CD14-positive monocyte (primary cell): ENCODE measurements around the gene PTCH2. TPM values are rescaled to one million over a fixed set of nuclear protein-coding genes. Genes with fewer than 3 reads are reported as not detected.
"Not testable (repeated sequence)": the region's sequence is repeated elsewhere in the genome, so short reads cannot be mapped to it uniquely, and the experiment has no call there.

Source experiments
- DNase-seq, 3 donors: peaks; one replicate each; pipeline ENCODE4 v3.0.0-alpha.2; 2011 to 2022
- H2AFZ ChIP-seq: 2 replicates; pipeline ENCODE4 v1.6.0; 2012; ENCODE audit warnings: mild to moderate bottlenecking, low read depth, low read length, inconsistent platforms; ENCODE audit not compliant: insufficient read depth, poor library complexity, severe bottlenecking
- H3K27ac ChIP-seq, 2 donors: 1 replicate in 1 of 2; 2 replicates in 1 of 2; pipeline ENCODE4 v1.5.1; 2012 to 2013; ENCODE audit warnings: low read length in 2 of 2, control low read depth in 1 of 2, inconsistent platforms in 1 of 2, low read depth in 1 of 2, mild to moderate bottlenecking in 1 of 2
- H3K27me3 ChIP-seq, 2 donors: one replicate each; pipeline versions ENCODE4 v1.6.0 to v1.6.1; 2011 to 2013; ENCODE audit warnings: low read length in 2 of 2; ENCODE audit not compliant: control insufficient read depth in 2 of 2, insufficient read depth in 2 of 2
- H3K36me3 ChIP-seq, 2 donors: replicated peaks in 1 of 2; 1 replicate in 1 of 2; 2 replicates in 1 of 2; pipeline versions ENCODE4 v1.5.1 to v1.6.1; 2012 to 2013; ENCODE audit warnings: low read length in 2 of 2, control low read depth in 1 of 2, inconsistent platforms in 1 of 2, mild to moderate bottlenecking in 1 of 2; ENCODE audit not compliant: insufficient read depth in 2 of 2, control insufficient read depth in 1 of 2
- H3K4me1 ChIP-seq, 2 donors: 1 replicate in 1 of 2; 2 replicates in 1 of 2; pipeline versions ENCODE4 v1.5.1 to v1.6.1; 2012 to 2013; ENCODE audit warnings: low read length in 2 of 2, control low read depth in 1 of 2, inconsistent platforms in 1 of 2, mild to moderate bottlenecking in 1 of 2, moderate library complexity in 1 of 2; ENCODE audit not compliant: insufficient read depth in 2 of 2, control insufficient read depth in 1 of 2
- H3K4me2 ChIP-seq: replicated peaks from 2 replicates; pipeline ENCODE3; 2012; ENCODE audit warnings: low read length, moderate library complexity, mild to moderate bottlenecking; ENCODE audit not compliant: poor library complexity, severe bottlenecking; ENCODE audit errors: extremely low read depth
- H3K4me3 ChIP-seq, 3 experiments: fragments of 200-600 bp in 1 of 3; sonication (generic) in 1 of 3; replicated peaks in 1 of 3; 1 replicate in 2 of 3; 2 replicates in 1 of 3; pipeline ENCODE4 v1.5.1; 2011 to 2013; ENCODE audit warnings: low read length in 3 of 3, mild to moderate bottlenecking in 3 of 3, control low read depth in 2 of 3, low read depth in 2 of 3, inconsistent platforms in 1 of 3, moderate library complexity in 1 of 3
- H3K79me2 ChIP-seq: 2 replicates; pipeline ENCODE4 v1.6.0; 2012; ENCODE audit warnings: mild to moderate bottlenecking, control low read depth, inconsistent platforms, low read length, moderate library complexity; ENCODE audit not compliant: insufficient read depth
- H3K9ac ChIP-seq: 2 replicates; pipeline ENCODE4 v1.6.0; 2017; ENCODE audit warnings: low read length, mild to moderate bottlenecking; ENCODE audit not compliant: insufficient read depth, poor library complexity, severe bottlenecking
- H3K9me3 ChIP-seq, 2 donors: replicated peaks in 1 of 2; 1 replicate in 1 of 2; 2 replicates in 1 of 2; pipeline versions ENCODE4 v1.5.1 to v1.6.1; 2012 to 2013; ENCODE audit warnings: low read length in 2 of 2, control low read depth in 1 of 2; ENCODE audit not compliant: control insufficient read depth in 1 of 2, insufficient read depth in 1 of 2
- H4K20me1 ChIP-seq: 2 replicates; pipeline ENCODE4 v1.6.0; 2012; ENCODE audit warnings: mild to moderate bottlenecking, low read length, control low read depth, moderate library complexity; ENCODE audit not compliant: insufficient read depth
- H3K27ac Mint-ChIP-seq, 7 donors: one replicate each; pipeline ENCODE4 v1.8.0; 2020; ENCODE audit warnings: mild to moderate bottlenecking in 7 of 7, mixed read lengths in 7 of 7, moderate library complexity in 6 of 7, inconsistent platforms in 2 of 7
- H3K27me3 Mint-ChIP-seq, 3 donors: one replicate each; pipeline ENCODE4 v1.8.0; 2021 to 2022; ENCODE audit warnings: low read depth in 3 of 3, mild to moderate bottlenecking in 3 of 3, mixed read lengths in 3 of 3, moderate library complexity in 3 of 3, inconsistent platforms in 1 of 3
- H3K36me3 Mint-ChIP-seq, 2 donors: one replicate each; pipeline ENCODE4 v1.8.0; 2020; ENCODE audit warnings: mixed read lengths in 2 of 2, inconsistent platforms in 1 of 2, mild to moderate bottlenecking in 1 of 2
- H3K4me1 Mint-ChIP-seq: one replicate; pipeline ENCODE4 v1.8.0; 2020; ENCODE audit warnings: mild to moderate bottlenecking, mixed read lengths
- H3K4me3 Mint-ChIP-seq, 2 donors: one replicate each; pipeline ENCODE4 v1.8.0; 2020; ENCODE audit warnings: mild to moderate bottlenecking in 2 of 2, mixed read lengths in 2 of 2, moderate library complexity in 1 of 2
- H3K9me3 Mint-ChIP-seq, 7 donors: one replicate each; pipeline ENCODE4 v1.8.0; 2020 to 2022; ENCODE audit warnings: mixed read lengths in 7 of 7, mild to moderate bottlenecking in 6 of 7, moderate library complexity in 6 of 7, inconsistent platforms in 2 of 7
- CTCF ChIP-seq: fragments of 200-600 bp; IDR thresholded peaks from one replicate; pipeline ENCODE4 v1.8.0; 2022; ENCODE audit warnings: antibody characterized with exemption, mild to moderate bottlenecking
- WGBS: methylation state at CpG from one replicate; pipeline ENCODE4 v1.1.5; 2013; ENCODE audit warnings: missing lambda C conversion rate; ENCODE audit not compliant: insufficient coverage; 5-methylcytosine and 5-hydroxymethylcytosine counted together
- intact Hi-C, 2 donors: fragments of 100-400 bp; cut with micrococcal nuclease; formaldehyde crosslinking; loops; one replicate each; pipeline versions ENCODE4 v1.15.0 to v1.15.1; 2023
- polyA plus RNA-seq, 3 donors: library from polyadenylated mRNA; depleted of rRNA in 1 of 3; unstranded in 2 of 3; stranded (reverse) in 1 of 3; fragments of 300-500 nt in 2 of 3; fragments of >200 nt in 1 of 3; fragmentation: Illumina TruSeq in 2 of 3; gene quantifications; 1 replicate in 2 of 3; 2 replicates in 1 of 3; pipeline ENCODE4 v1.2.3, GENCODE V29; 2012 to 2021

PTCH2 gene
- polyA plus RNA-seq, 3 donors, result 0.18 to 0.71 (median 0.22) TPM

- Mint-ChIP-seq H3K27ac (peak overlapping the region; percentile 67 to 91 (median 81)), H3K36me3 (no peaks in the 10 kb centered on the region), H3K4me3 (peak overlapping the region; percentile 66 to 83), H3K4me1 (peaks cover 30% of the 10 kb centered on the region), H3K27me3 (peaks cover 0 to 5% (median 0%) of the 10 kb centered on the region in 3 donors), H3K9me3 (peaks cover 0 to 3% (median 0%) of the 10 kb centered on the region in 7 donors)
- Histone ChIP-seq H3K36me3 (no peaks in the 10 kb centered on the region), H3K4me2 (peak overlapping the region; percentile 72), H3K4me1 (peaks cover 30 to 44% of the 10 kb centered on the region in 2 donors), H3K79me2 (no peaks in the 10 kb centered on the region), H4K20me1 (no peaks in the 10 kb centered on the region), H2AFZ (peak overlapping the region; percentile 88), H3K27me3 (no peaks in the 10 kb centered on the region), H3K9me3 (no peaks in the 10 kb centered on the region), H3K27ac (peak overlapping the region; percentile 29 to 67), H3K9ac (peak overlapping the region; percentile 50), H3K4me3 (peak overlapping the region in 1 of 3 experiments; percentile 68)
- DNase-seq, result peak; percentile 67 to 82 (median 81)
- intact Hi-C loops, result loop anchor here in 1 of 2 donors (5.0 kb wide), 1 partner anchor 39 kb away; the partner anchor contains the start of gene BEST4
- TF ChIP-seq CTCF, result no peak
- 10% methylated on average over 23 of the region's 24 CpGs for WGBS
Measured at GRCh38 chr1:44826375-44827196, 16.5 kb downstream of the PTCH2 start.

GRCh38 chr1:44824392-44824791, 18.7 kb downstream of the PTCH2 start:
- H3K27me3 Mint-ChIP-seq, H3K79me2 ChIP-seq, H3K36me3 ChIP-seq, H2AFZ ChIP-seq, H3K9me3 ChIP-seq, H3K27me3 ChIP-seq, H3K27ac ChIP-seq, H3K4me3 ChIP-seq, H3K9ac ChIP-seq, DNase-seq, H4K20me1 ChIP-seq, H3K4me3 Mint-ChIP-seq, H3K4me2 ChIP-seq, H3K9me3 Mint-ChIP-seq, H3K36me3 Mint-ChIP-seq: not testable (repeated sequence)
- peaks cover 30 to 38% of the 10 kb centered on the region in 2 donors for H3K4me1 ChIP-seq
- Mint-ChIP-seq H3K27ac (peak overlapping the region in 1 of 7 donors; percentile 45), H3K4me1 (peaks cover 30% of the 10 kb centered on the region)
- intact Hi-C loops, result loop anchor here in 1 of 2 donors (5.0 kb wide), 1 partner anchor 92 kb away; the partner anchor contains the start of gene RNU5D-1
- WGBS, result 82% methylated on average over 4 of the region's 6 CpGs
